GM23338 (cell line): Measurements from ENCODE around the gene SYNE1. TPM values are rescaled to one million over a fixed set of nuclear protein-coding genes. Genes with fewer than 3 reads are reported as not detected.

Experiments used
- ATAC-seq: fragments of 200-7000 bp; cut with Tn5 transposase; 3 replicates; pipeline ENCODE4 v1.9.1; 2020
- DNase-seq: peaks from one replicate; pipeline ENCODE4 v3.0.0-alpha.2; 2015; ENCODE audit warnings: low spot score
- H2AFZ ChIP-seq: fragments of 200-600 bp; sonication (generic); 2 replicates; pipeline ENCODE4 v1.8.0; 2016; ENCODE audit warnings: antibody characterized with exemption, mild to moderate bottlenecking, moderate library complexity
- H3F3A ChIP-seq: fragments of 200-600 bp; sonication (generic); replicated peaks from 2 replicates; pipeline ENCODE4 v1.8.0; 2017; ENCODE audit warnings: antibody characterized with exemption, mixed run types, low read depth
- H3K27ac ChIP-seq: fragments of 200-600 bp; sonication (generic); 2 replicates; pipeline ENCODE4 v1.6.1; 2016; ENCODE audit warnings: low read depth
- H3K27me3 ChIP-seq: fragments of 200-600 bp; sonication (generic); 2 replicates; pipeline ENCODE4 v1.8.0; 2016; ENCODE audit warnings: mild to moderate bottlenecking, mixed run types, moderate library complexity; ENCODE audit not compliant: insufficient read depth
- H3K36me3 ChIP-seq: fragments of 200-600 bp; sonication (generic); 2 replicates; pipeline ENCODE4 v1.8.0; 2016; ENCODE audit warnings: mild to moderate bottlenecking; ENCODE audit not compliant: insufficient read depth
- H3K4me1 ChIP-seq: fragments of 200-600 bp; sonication (generic); 2 replicates; pipeline ENCODE4 v1.8.0; 2016; ENCODE audit warnings: mild to moderate bottlenecking, moderate library complexity; ENCODE audit not compliant: insufficient read depth
- H3K4me2 ChIP-seq: fragments of 200-600 bp; sonication (generic); 2 replicates; pipeline ENCODE4 v1.7.1; 2017; ENCODE audit warnings: mixed run types
- H3K4me3 ChIP-seq: fragments of 200-600 bp; sonication (generic); 2 replicates; pipeline ENCODE4 v1.6.1; 2016; ENCODE audit warnings: mixed run types
- H3K79me2 ChIP-seq: fragments of 200-600 bp; sonication (generic); replicated peaks from 2 replicates; pipeline ENCODE4 v1.8.0; 2017; ENCODE audit warnings: mild to moderate bottlenecking; ENCODE audit not compliant: insufficient read depth
- H3K9me2 ChIP-seq: fragments of 200-600 bp; sonication (generic); 2 replicates; pipeline ENCODE4 v1.8.0; 2017; ENCODE audit not compliant: insufficient read depth
- H4K20me1 ChIP-seq: fragments of 200-600 bp; sonication (generic); replicated peaks from 2 replicates; pipeline ENCODE4 v1.8.0; 2017; ENCODE audit warnings: mild to moderate bottlenecking; ENCODE audit not compliant: insufficient read depth
- H3K27ac Mint-ChIP-seq: 2 replicates; pipeline ENCODE4 v1.8.0; 2020; ENCODE audit warnings: inconsistent platforms, mild to moderate bottlenecking, moderate library complexity, mixed read lengths
- H3K27me3 Mint-ChIP-seq: 3 replicates; pipeline ENCODE4 v1.8.0; 2022; ENCODE audit warnings: low read depth, mild to moderate bottlenecking, moderate library complexity, mixed read lengths, inconsistent platforms; ENCODE audit not compliant: insufficient read depth, poor library complexity
- H3K36me3 Mint-ChIP-seq: 3 replicates; pipeline ENCODE4 v1.8.0; 2021; ENCODE audit warnings: low read depth, mild to moderate bottlenecking, inconsistent platforms, moderate library complexity, mixed read lengths
- H3K4me1 Mint-ChIP-seq: 3 replicates; pipeline ENCODE4 v1.8.0; 2020; ENCODE audit warnings: mild to moderate bottlenecking, inconsistent platforms, mixed read lengths
- H3K4me3 Mint-ChIP-seq: 3 replicates; pipeline ENCODE4 v1.8.0; 2021; ENCODE audit warnings: moderate library complexity, mild to moderate bottlenecking, inconsistent platforms, mixed read lengths
- H3K9me3 Mint-ChIP-seq: 3 replicates; pipeline ENCODE4 v1.8.0; 2020; ENCODE audit warnings: moderate library complexity, mild to moderate bottlenecking, inconsistent platforms, mixed read lengths
- CREB1 ChIP-seq: fragments of 250-450 bp; sonication (Bioruptor Pico); IDR thresholded peaks from 2 replicates; pipeline ENCODE4 v1.5.0; 2020; ENCODE audit warnings: low read depth, mild to moderate bottlenecking, moderate library complexity
- CTCF ChIP-seq, 2 experiments: fragments of 200-600 bp in 1 of 2; sonication (generic) in 1 of 2; conservative IDR thresholded peaks; 2 replicates each; pipeline versions ENCODE4 v1.5.1 to v1.6.1; 2016 to 2017; ENCODE audit warnings: antibody characterized with exemption in 2 of 2, low read depth in 2 of 2, mild to moderate bottlenecking in 2 of 2, moderate library complexity in 1 of 2
- ETS1 ChIP-seq: IDR thresholded peaks from 2 replicates; pipeline ENCODE4 v1.6.1; 2016; ENCODE audit warnings: antibody characterized with exemption
- EZH2 ChIP-seq: fragments of 200-600 bp; sonication (generic); IDR thresholded peaks from one replicate; pipeline ENCODE4 v1.8.0; 2017; ENCODE audit warnings: antibody characterized with exemption, mild to moderate bottlenecking, low read depth; ENCODE audit not compliant: unreplicated experiment
- EZH2phosphoT487 ChIP-seq: fragments of 200-600 bp; sonication (generic); IDR thresholded peaks from one replicate; pipeline ENCODE4 v1.8.1; 2018; ENCODE audit warnings: antibody characterized with exemption; ENCODE audit not compliant: unreplicated experiment
- JUNB ChIP-seq: IDR thresholded peaks from one replicate; pipeline ENCODE4 v1.6.1; 2016; ENCODE audit warnings: antibody characterized with exemption; ENCODE audit not compliant: unreplicated experiment
- NANOG ChIP-seq: IDR thresholded peaks from 2 replicates; pipeline ENCODE4 v1.6.1; 2016; ENCODE audit warnings: antibody characterized with exemption, borderline replicate concordance
- POLR2AphosphoS5 ChIP-seq: IDR thresholded peaks from 2 replicates; pipeline ENCODE4 v1.6.1; 2016; ENCODE audit warnings: antibody characterized with exemption, low read depth
- REST ChIP-seq: IDR thresholded peaks from one replicate; pipeline ENCODE4 v1.6.1; 2018; ENCODE audit warnings: antibody characterized with exemption; ENCODE audit not compliant: unreplicated experiment
- STAT1 ChIP-seq: IDR thresholded peaks from one replicate; pipeline ENCODE4 v1.6.1; 2016; ENCODE audit warnings: antibody characterized with exemption; ENCODE audit not compliant: unreplicated experiment
- ZNF114 ChIP-seq: fragments of 250-450 bp; sonication (Bioruptor Pico); IDR thresholded peaks from 2 replicates; pipeline ENCODE4 v1.5.0; 2020; ENCODE audit warnings: mild to moderate bottlenecking, moderate library complexity
- ZNF331 ChIP-seq: fragments of 250-450 bp; sonication (Bioruptor Pico); IDR thresholded peaks from 2 replicates; pipeline ENCODE4 v1.5.0; 2020; ENCODE audit warnings: low read depth, mild to moderate bottlenecking, moderate library complexity
- ZNF462 ChIP-seq: fragments of 250-450 bp; sonication (Bioruptor Pico); IDR thresholded peaks from 2 replicates; pipeline ENCODE4 v1.5.0; 2020; ENCODE audit warnings: mild to moderate bottlenecking, moderate library complexity
- polyA plus RNA-seq: library from polyadenylated mRNA; unstranded; fragments of >200 nt; fragmentation: Nextera tagmentation; extraction: Ambion mirVana; gene quantifications from 2 replicates; pipeline ENCODE4 v1.2.1, GENCODE V29; 2016
- total RNA-seq: library from RNA; depleted of rRNA; stranded (reverse); fragments of >200 nt; shearing (Covaris generic); gene quantifications from 2 replicates; pipeline ENCODE4 v1.2.3, GENCODE V29; 2014

Gene SYNE1
- total and polyA plus RNA-seq, 2 experiments from 2014 or later = 3.9 to 13.6 TPM

- no peaks in the 10 kb centered on the region for H3K79me2 ChIP-seq
- DNase-seq = no peak
Measured at GRCh38 chr6:152273002-152273401, 364.2 kb downstream of the SYNE1 start.

More at GRCh38 chr6:152273002-152273401, 364.2 kb downstream of the SYNE1 start:
- no peaks in the 10 kb centered on the region for H3K36me3 ChIP-seq
- H3K4me1 Mint-ChIP-seq = peaks cover 11% of the 10 kb centered on the region
- TF ChIP-seq ZNF114 (CRISPR knock-in tag) (no peak), NANOG (no peak), EZH2 (no peak), STAT1 (no peak), ZNF462 (no peak), EZH2phosphoT487 (no peak), CTCF (conservative IDR thresholded peaks at IDR 0.05; ENCODE audit: low read depth in 2 of 2) (no peak), JUNB (no peak), POLR2AphosphoS5 (no peak), CREB1 (CRISPR knock-in tag) (no peak), ZNF331 (CRISPR knock-in tag) (no peak), ETS1 (no peak), REST (no peak)
- no peaks in the 10 kb centered on the region for H3K27me3 ChIP-seq
- H3K4me2 ChIP-seq = no peak overlapping the region
- no peak overlapping the region for H3K27ac Mint-ChIP-seq
- no peak overlapping the region for H2AFZ ChIP-seq
- H3K9me2 ChIP-seq = no peaks in the 10 kb centered on the region
- ATAC-seq = no peak
- no peaks in the 10 kb centered on the region for H3K36me3 Mint-ChIP-seq
- H3K4me1 ChIP-seq = peaks cover 5% of the 10 kb centered on the region; the same call in 1 of the 2 replicates
- no peak overlapping the region for H3K4me3 ChIP-seq
- no peaks in the 10 kb centered on the region for H4K20me1 ChIP-seq
- H3K9me3 Mint-ChIP-seq = no peaks in the 10 kb centered on the region
- no peaks in the 10 kb centered on the region for H3K27me3 Mint-ChIP-seq
- no peaks in the 10 kb centered on the region for H3F3A ChIP-seq
- H3K27ac ChIP-seq = no peak overlapping the region
- H3K4me3 Mint-ChIP-seq = no peak overlapping the region
